GM06990 (cell line): ENCODE data around the gene AKAP9.

ENCODE experiments used
- DNase-seq: peaks from one replicate; pipeline ENCODE4 v3.0.0-alpha.2; 2011; ENCODE audit not compliant: insufficient read length; ENCODE audit errors: extremely low read depth
- H3K27me3 ChIP-seq: replicated peaks from 2 replicates; pipeline ENCODE4 v1.6.0; 2011; ENCODE audit warnings: low read length; ENCODE audit not compliant: control insufficient read depth, insufficient read depth
- H3K36me3 ChIP-seq: 2 replicates; pipeline ENCODE4 v1.5.1; 2011; ENCODE audit warnings: low read length; ENCODE audit not compliant: control insufficient read depth, insufficient read depth
- H3K4me3 ChIP-seq: replicated peaks from 2 replicates; pipeline ENCODE4 v1.5.1; 2011; ENCODE audit warnings: low read depth, mild to moderate bottlenecking, control low read depth, low read length
- TF ChIP-seq, protein P1 (sequence below): IDR thresholded peaks from 2 replicates; pipeline ENCODE4 v1.5.1; 2011; ENCODE audit warnings: low read length, control low read depth, mild to moderate bottlenecking, inconsistent platforms; ENCODE audit not compliant: insufficient read depth, poor library complexity, severe bottlenecking

AKAP9 gene

DNA sequence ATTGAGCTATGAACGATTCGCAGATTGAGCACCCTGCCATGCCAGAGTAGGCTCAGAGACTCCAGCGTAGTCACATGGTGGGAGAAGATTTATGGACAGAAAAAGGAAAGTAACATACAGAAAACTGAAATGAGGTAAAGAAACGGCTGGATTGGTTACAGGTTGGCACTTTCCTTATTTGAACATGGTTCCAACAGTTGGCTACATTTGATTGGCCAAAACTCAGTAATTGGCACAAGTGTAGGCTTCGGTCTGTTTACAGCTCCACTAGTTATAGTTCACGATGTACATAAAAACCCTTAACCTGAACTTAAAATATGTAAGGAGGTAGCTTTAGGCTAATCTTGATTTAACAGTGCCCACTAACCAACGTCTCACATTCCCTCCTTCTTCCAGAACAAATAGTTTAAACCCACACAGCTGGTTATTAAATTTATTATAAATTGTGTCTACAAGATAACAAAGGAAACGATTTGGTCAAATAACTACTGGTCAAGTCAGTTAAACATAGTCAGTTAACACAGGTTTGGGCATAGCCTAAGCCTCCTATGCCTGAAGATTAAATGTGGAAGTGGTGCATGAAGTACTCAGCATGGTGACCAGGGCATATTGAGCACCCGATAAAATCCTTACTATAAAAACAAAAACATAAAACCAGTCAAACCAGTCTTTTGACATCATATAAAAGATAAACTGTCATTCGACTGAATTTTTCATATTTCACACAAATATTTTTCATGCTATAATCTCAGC lies 42.2 kb upstream of the AKAP9 start:
- no peaks in the 10 kb centered on the region for H3K36me3 ChIP-seq

DNA sequence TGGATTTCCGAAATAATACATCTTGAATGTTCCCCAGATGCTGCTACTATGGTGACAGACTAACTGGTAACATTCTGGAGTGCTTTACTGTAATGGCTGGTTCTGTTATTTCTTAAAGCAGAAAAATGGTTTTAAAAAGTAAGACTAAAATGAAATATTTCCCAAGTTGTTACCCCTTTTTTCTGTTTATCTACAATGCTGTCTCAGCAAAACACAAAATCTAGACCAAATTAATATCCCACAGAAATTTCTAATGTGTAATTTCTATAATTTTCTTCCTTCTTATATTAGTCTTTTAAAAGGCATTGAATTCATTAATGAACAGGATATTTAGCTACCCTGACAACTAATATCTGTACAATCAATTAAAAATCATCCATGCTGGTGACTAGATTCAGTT lies 41.1 kb upstream of the AKAP9 start:
- no peak for DNase-seq
- Histone ChIP-seq H3K36me3 (no peaks in the 10 kb centered on the region), H3K27me3 (no peaks in the 10 kb centered on the region), H3K4me3 (no peak overlapping the region)
- TF ChIP-seq, protein P1, sequence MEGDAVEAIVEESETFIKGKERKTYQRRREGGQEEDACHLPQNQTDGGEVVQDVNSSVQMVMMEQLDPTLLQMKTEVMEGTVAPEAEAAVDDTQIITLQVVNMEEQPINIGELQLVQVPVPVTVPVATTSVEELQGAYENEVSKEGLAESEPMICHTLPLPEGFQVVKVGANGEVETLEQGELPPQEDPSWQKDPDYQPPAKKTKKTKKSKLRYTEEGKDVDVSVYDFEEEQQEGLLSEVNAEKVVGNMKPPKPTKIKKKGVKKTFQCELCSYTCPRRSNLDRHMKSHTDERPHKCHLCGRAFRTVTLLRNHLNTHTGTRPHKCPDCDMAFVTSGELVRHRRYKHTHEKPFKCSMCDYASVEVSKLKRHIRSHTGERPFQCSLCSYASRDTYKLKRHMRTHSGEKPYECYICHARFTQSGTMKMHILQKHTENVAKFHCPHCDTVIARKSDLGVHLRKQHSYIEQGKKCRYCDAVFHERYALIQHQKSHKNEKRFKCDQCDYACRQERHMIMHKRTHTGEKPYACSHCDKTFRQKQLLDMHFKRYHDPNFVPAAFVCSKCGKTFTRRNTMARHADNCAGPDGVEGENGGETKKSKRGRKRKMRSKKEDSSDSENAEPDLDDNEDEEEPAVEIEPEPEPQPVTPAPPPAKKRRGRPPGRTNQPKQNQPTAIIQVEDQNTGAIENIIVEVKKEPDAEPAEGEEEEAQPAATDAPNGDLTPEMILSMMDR, result no peak

More for the DNA sequence above, 42.2 kb upstream of the AKAP9 start:
- TF ChIP-seq, protein P1, result no peak
- DNase-seq, result no peak
- Histone ChIP-seq H3K27me3 (no peaks in the 10 kb centered on the region), H3K4me3 (no peak overlapping the region)

DNA sequence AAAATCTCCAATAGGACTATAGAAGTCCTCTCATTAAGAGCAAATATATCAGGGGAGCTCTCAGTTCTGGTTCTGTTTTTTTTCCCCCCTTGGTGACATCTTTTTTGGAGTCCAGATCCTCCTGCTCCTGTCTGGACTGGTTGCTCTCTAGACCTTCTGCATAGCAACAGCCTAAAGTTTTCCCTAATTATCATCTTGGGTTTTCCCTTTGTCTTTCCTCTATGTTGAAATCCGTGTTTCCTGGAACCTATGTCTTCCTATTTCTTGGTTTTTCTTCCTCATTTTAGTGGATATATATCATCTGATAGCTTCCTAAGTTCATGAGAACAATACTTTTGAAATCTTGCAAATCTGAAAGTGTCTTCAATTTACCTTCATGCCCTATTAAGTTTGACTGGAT lies 30.5 kb upstream of the AKAP9 start:
- H3K4me3 ChIP-seq, result no peak overlapping the region
- H3K27me3 ChIP-seq, result no peaks in the 10 kb centered on the region
- H3K36me3 ChIP-seq, result no peaks in the 10 kb centered on the region
- TF ChIP-seq, protein P1, result no peak
- no peak for DNase-seq

DNA sequence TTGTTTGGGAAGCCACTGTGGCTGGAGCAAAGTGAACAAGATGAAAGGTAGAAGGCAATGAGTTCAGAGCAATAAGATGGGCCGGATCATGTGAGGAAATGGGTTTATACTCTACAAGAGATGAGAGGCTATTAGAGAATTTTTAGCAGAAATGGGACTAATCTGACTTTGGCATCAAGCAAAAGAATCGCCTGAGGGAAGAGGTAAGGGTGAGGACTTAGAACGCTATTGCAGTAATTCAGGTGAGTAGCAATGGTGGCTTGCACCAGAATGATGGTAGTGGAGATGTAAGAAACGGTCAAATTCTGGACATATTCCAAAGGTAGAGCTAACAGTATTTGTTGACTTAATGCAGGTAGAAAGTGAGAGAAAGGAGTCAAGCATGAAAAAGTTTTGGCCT lies 29.5 kb upstream of the AKAP9 start:
- TF ChIP-seq, protein P1, result no peak
- no peaks in the 10 kb centered on the region for H3K27me3 ChIP-seq
- H3K36me3 ChIP-seq, result no peaks in the 10 kb centered on the region
- DNase-seq, result no peak
- H3K4me3 ChIP-seq, result no peak overlapping the region

DNA sequence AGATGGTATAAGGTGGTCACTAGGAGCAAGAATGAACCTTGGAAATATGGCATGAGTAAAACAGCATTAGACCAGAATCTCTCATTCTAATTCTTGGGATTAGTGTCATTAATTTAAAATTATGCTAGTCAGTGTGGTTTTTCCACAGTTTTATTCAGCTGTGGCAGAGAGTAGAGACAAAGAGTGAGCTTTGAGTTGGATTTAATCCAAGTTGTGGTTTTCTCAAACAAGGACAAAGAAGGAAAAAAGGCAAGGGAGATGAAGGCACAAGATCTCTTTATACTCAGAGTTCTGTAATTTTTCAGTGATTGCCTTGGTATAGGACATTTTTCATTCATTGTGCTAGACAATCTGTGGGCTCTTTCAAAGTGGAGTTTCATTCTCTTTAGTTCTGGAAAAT lies 28.2 kb upstream of the AKAP9 start:
- H3K36me3 ChIP-seq, result no peaks in the 10 kb centered on the region
- TF ChIP-seq, protein P1, result no peak
- no peak for DNase-seq
- H3K4me3 ChIP-seq, result no peak overlapping the region
- no peaks in the 10 kb centered on the region for H3K27me3 ChIP-seq
